NK-92 treated with Interleukin-12 subunit alpha and Interleukin-12 subunit beta, amount 100 ng/mL, for 24 hours (cell line): ENCODE data around the gene SUSD1.

Experiments
- DNase-seq: peaks from one replicate; lab custom pipeline; 2025; lab: John Stamatoyannopoulos, UW

SUSD1 gene

GRCh38 chr9:112011051-112011620, 164.0 kb downstream of the SUSD1 start:
- DNase-seq, result no peak

DNA sequence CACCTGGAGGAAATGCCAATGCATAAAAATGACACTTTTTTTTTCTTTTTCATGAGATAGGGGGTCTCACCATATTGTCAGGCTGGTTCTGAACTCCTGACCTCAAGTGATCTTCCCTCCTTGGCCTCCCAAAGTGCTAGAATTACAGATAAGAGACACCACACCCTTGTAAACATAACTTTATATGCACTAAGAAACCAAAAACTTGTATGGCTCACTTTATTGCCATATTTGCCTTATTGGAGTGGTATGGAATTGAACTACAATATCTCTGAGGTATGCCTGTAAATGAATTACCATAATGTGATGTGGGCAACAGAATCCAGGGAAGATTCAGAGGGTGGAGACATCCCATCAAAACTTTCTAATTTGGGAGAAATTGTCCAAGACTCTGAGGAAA, 164.6 kb downstream of the SUSD1 start:
- no peak for DNase-seq

DNA sequence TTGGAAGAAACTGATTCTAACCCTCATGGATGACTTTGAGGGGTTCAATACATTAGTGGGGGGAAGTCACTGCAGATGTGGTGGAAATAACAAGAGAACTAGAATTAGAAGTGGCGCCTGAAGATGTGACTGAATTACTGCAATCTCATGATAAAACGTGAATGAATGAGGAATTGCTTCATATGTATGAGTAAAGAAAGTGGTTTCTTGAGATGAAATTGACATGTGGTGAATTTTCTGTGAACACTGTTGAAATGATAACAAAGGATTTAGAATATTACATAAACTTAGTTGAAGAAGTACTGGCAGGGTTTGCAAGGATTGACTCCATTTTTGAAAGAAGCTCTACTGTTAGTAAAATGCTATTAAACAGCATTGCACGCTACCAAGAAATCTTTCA, 165.4 kb downstream of the SUSD1 start:
- no peak for DNase-seq

- DNase-seq, result no peak
Observed at GRCh38 chr9:112007575-112008240, 167.4 kb downstream of the SUSD1 start.

GRCh38 chr9:112006361-112007020, 168.6 kb downstream of the SUSD1 start:
- DNase-seq, result no peak

GRCh38 chr9:112005939-112006338, 169.2 kb downstream of the SUSD1 start:
- no peak for DNase-seq

DNA sequence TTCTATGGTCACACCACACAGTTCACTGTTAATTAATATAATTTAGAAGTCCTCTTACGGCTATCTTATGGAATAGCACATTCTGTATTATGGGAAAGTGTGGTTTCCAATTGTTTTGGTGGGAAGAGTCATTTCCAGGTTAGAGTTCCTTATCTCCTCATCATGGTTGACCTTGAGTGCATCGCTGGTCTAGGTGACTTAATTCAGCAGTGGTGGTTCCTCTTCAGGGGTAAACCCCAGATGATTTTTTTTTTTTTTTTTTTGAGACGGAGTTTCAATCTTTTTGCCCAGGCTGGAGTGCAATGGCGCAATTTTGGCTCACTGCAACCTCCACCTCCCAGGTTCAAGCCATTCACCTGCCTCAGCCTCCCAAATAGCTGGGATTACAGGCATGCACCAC, 171.6 kb downstream of the SUSD1 start:
- no peak for DNase-seq

DNA sequence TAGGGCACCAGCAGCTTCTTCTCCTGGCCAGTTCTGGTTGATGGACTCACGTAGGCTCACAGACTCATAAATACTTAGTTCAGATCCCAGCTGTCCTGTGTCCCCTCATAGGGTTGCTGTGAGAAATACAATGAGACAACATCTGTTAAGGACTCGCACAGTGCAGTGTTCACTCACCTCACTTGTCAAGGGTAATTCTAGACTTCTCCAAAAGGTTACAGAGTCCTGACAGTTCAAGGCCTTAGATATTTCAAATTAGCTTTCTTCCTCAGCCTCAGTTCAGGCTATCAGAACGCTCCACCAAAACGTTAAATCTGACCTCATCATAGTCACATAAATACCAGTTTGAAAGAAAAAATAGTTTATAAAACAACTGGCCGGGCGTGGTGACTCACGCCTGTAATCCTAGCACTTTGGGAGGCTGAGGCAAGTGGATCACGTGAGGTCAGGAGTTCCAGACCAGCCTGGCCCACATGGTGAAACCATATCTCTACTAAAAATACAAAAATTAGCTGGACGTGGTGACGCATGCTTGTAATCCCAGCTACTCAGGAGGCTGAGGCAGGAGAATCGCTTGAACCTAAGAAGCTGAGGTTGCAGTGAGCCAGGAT, 172.1 kb downstream of the SUSD1 start:
- no peak for DNase-seq

GRCh38 chr9:112002131-112002846, 172.8 kb downstream of the SUSD1 start:
- DNase-seq, result no peak

GRCh38 chr9:112000743-112001142, 174.4 kb downstream of the SUSD1 start:
- DNase-seq, result no peak

GRCh38 chr9:111999319-111999718, 175.8 kb downstream of the SUSD1 start:
- DNase-seq, result no peak

DNA sequence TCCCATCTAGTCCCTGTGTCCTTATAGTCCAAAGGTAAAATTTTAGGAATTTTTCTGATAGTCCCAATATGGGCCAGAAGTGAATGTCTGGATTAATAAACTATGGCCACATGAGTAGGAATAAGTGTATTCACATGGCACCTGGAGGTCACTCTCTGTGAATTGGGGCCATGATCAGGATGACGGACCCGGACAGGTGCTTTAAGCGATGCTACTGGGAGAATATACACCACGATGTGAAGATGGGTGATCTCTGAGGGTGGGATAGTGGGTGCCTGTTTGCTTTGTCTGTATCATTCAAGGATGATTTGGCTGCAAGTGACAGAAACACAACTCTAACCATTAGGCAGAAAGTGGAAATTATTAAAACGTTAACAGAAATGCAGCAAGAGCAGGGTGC, 177.3 kb downstream of the SUSD1 start:
- DNase-seq, result no peak

GRCh38 chr9:111994831-111995458, 180.2 kb downstream of the SUSD1 start:
- DNase-seq, result no peak

GRCh38 chr9:111993319-111993718, 181.8 kb downstream of the SUSD1 start:
- DNase-seq, result no peak

DNA sequence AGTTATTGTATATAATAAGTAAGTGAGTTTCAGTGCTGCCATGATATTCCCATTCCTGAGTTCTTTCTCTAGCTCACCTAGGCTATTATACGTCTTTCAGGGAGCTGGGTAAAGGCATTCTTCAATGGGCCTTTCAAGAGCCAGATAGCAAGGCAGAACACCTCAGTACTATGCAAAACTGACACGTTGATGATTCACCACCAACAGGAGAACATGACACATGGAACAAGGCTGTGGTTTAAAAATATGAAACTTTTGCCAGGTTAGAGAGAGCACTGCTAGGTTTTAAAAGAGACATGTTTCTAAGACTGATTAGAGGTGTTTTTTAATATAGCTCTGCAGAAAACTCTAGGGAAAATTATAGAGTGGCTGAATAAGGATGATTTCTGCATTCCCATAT, 182.6 kb downstream of the SUSD1 start:
- no peak for DNase-seq

DNA sequence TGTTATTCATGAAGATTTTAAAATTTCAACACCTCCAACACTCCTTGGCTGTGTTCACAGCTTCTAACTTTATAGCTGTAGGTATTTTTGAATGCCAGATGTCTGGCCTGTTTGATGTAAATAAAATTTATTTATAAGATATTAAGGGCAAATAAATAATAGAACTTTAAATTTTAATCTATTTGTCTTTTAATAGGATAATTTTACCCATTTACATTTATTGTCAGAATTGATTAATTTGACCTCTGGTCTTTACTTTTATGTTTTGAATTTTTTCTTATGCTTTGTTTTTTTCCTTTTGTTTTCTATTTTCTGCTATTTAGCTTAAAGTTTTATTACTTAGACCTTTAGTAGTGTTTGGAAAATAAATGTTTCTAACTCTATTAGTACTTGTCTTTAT, 183.9 kb downstream of the SUSD1 start:
- DNase-seq, result no peak
